ENCODE data around the gene MITD1.
A peak's percentile ranks its signal among the peaks of the same experiment; 100 is the strongest.
"Not testable (repeated sequence)": the region's sequence is repeated elsewhere in the genome, so short reads cannot be mapped to it uniquely, and the experiment has no call there.

MITD1 gene

GRCh38 chr2:99154643-99155536 lies 26.0 kb downstream of the MITD1 start, which contains the start of the genes LIPT1 and TSGA10:
Gene LIPT1, plus strand, starts transcription at chr2:99154967. Its CDS starts 6,991 bp downstream, at chr2:99161958.
Gene TSGA10, minus strand, starts transcription at chr2:99154942. Its CDS starts 45,503 bp downstream, at chr2:99109439.
- peak; percentile 89 for DNase-seq

- DNase-seq, result no peak
Measured at GRCh38 chr2:99153921-99154604, 26.8 kb downstream of the MITD1 start.

DNA sequence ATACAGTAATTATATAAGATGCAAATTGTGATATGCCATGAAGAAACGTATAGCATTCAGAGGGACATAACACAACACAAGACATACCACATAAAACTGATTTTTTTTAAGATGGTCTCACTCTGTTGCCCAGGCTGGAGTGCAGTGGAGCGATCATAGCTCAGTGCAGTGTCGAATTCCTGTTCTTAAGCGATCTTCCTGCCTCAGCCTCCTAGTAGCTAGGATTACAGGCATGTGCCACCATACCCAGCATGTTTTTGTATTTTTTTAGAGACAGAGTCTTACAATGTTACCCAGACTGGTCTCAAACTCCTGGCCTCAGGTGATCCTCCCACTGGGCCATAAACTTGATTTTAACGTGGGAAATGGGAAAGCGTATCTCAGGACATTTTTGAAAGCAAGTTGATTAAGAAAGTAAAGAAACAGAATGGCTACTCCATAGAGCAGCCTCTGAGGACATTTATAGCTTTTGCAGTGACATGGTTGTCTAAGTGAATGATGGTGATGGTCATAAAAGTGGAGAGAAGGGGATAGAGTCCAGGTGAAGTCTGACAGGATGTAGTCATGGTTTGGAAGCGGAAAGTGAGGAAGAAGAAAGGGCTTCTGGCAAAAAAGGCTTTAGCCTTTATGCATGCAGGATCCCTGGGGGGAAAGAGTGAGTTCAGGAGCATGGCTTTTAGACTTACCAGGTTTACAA lies 28.5 kb downstream of the MITD1 start:
- DNase-seq, result no peak

DNA sequence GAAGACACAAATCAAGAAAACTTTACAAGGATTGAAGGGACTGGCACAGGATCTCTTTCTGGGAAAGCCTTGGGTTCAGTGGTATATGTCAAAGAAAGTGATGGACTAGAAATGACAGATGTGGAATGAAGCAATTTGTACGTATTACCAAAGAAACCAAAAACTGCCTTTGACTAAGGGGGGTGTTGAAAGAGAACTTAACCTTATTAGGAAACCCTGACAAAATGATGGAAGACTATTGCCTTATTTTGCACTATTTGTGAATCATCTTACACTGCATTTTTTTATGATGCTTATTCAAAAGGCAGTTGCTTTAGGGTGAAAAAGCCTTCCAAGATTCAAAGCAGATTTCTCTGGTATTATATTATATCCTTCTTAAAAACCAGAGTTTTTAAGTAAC lies 30.2 kb downstream of the MITD1 start:
- DNase-seq, result no peak

GRCh38 chr2:99141110-99142108 lies 39.4 kb downstream of the MITD1 start, which contains the start of gene C2orf15:
Gene C2orf15, plus strand, starts transcription at chr2:99141707. Its CDS starts 8,852 bp downstream, at chr2:99150559.
- peak; percentile 97 for DNase-seq

DNA sequence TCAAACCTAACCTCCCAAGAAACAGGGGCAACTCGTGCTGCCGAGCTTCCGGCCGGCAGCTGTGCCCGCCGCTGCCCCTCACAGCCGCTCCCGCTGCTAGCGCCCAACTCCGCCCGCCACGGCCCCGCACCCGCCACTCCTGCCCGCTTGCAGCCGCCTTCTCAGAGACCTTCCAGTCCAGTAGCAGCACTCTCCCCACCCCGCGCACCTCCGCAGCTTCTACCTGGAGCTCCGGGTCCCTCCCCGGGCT lies 40.1 kb downstream of the MITD1 start:
- DNase-seq, result peak; percentile 44

GRCh38 chr2:99140056-99140859 lies 40.6 kb downstream of the MITD1 start:
- DNase-seq, result no peak

- no peak for DNase-seq
Measured at GRCh38 chr2:99139003-99139402, 41.9 kb downstream of the MITD1 start.

DNA sequence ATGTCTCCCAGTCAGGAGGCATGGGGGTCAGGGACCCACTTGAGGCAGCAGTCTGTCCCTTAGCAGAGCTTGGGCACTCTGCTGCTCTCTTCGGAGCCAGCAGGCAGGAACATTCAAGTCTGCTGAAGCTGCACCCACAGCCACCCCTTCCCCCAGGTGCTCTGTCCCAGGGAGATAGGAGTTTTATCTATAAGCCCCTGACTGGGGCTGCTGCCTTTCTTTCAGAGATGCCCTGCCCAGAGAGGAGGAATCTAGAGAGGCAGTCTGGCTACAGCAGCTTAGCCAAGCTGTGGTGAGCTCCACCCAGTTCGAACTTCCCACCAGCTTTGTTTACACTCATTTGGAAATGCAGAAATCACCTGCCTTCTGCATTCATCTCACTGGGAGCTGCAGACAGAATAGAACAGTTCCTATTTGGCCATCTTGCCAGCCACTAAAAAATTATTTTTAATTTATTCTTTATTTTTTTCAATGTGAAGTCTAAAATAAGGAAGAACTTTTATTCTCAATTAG lies 45.8 kb downstream of the MITD1 start:
- DNase-seq, result not testable (repeated sequence)

GRCh38 chr2:99127981-99128380 lies 52.9 kb downstream of the MITD1 start:
- DNase-seq, result no peak

All from COR-L47 (cell line).